Ovary (tissue), 9 donors: Measurements from ENCODE around the gene AUTS2. TPM values are rescaled to one million over a fixed set of nuclear protein-coding genes. Genes with fewer than 3 reads are reported as not detected.

Source experiments
- DNase-seq, 5 donors: peaks; one replicate each; pipeline ENCODE4 v3.0.0-alpha.2; 2019 to 2020
- H3K27ac ChIP-seq, 2 donors: fragments of 200-600 bp; one replicate each; pipeline versions ENCODE4 v1.5.1 to v1.8.0; 2019 to 2022
- H3K27me3 ChIP-seq: fragments of 200-600 bp; one replicate; pipeline ENCODE4 v1.8.0; 2022
- H3K36me3 ChIP-seq: fragments of 200-600 bp; sonication (generic); one replicate; pipeline ENCODE4 v1.5.1; 2019
- H3K4me1 ChIP-seq: one replicate; pipeline ENCODE4 v1.8.1; 2013; ENCODE audit warnings: mild to moderate bottlenecking, moderate library complexity; ENCODE audit not compliant: insufficient read depth
- H3K4me3 ChIP-seq: fragments of 200-600 bp; sonication (generic); one replicate; pipeline ENCODE4 v1.5.1; 2017
- H3K9me3 ChIP-seq, 2 donors: fragments of 200-600 bp in 1 of 2; sonication (generic) in 1 of 2; one replicate each; pipeline versions ENCODE4 v1.5.1 to v1.8.1; 2013 to 2019; ENCODE audit warnings: mild to moderate bottlenecking in 1 of 2, moderate library complexity in 1 of 2
- CTCF ChIP-seq, 3 donors: fragments of 450-650 bp in 2 of 3; fragments of 200-600 bp in 1 of 3; IDR thresholded peaks; one replicate each; pipeline versions ENCODE4 v1.5.1 to v1.8.0; 2016 to 2022; ENCODE audit warnings: antibody characterized with exemption in 3 of 3, mild to moderate bottlenecking in 1 of 3
- EP300 ChIP-seq: sonication (generic); formaldehyde crosslinking; IDR thresholded peaks from one replicate; pipeline ENCODE4 v1.6.1; 2017; ENCODE audit warnings: antibody characterized with exemption
- POLR2A ChIP-seq: fragments of 450-650 bp; IDR thresholded peaks from one replicate; pipeline ENCODE4 v1.6.1; 2017; ENCODE audit warnings: antibody characterized with exemption, mild to moderate bottlenecking, moderate library complexity
- WGBS, 3 donors: extraction: QIAGEN DNeasy Blood & Tissue Kit in 1 of 3; methylation state at CpG; one replicate each; pipeline versions ENCODE4 v1.1.5 to v1.1.7; 2013 to 2017; 5-methylcytosine and 5-hydroxymethylcytosine counted together
- intact Hi-C, 4 donors: fragments of 100-400 bp; cut with DNase I; formaldehyde crosslinking; loops; one replicate each; pipeline versions ENCODE4 v1.11.0 to v1.15.1; 2022 to 2023
- polyA plus RNA-seq, 2 donors: library from polyadenylated mRNA; stranded (reverse); fragments of 200-250 nt in 1 of 2; fragments of 350-450 nt in 1 of 2; fragmentation: Illumina TruSeq in 1 of 2; extraction: RNeasy Lipid Tissue Mini Kit (QIAGEN cat#74804) in 1 of 2; gene quantifications; one replicate each; pipeline ENCODE4 v1.2.3, GENCODE V29; 2013 to 2014
- total RNA-seq, 7 donors: library from RNA; depleted of rRNA in 2 of 7; stranded (reverse); fragments of >200 nt in 2 of 7; fragmentation: NEBNext Ultra II Directional in 3 of 7; extraction: Animal tissue kit (Norgen Biotek cat#: 25700) in 3 of 7; gene quantifications; one replicate each; pipeline versions ENCODE4 v1.1.0 to v1.2.4, GENCODE V29; 2016 to 2023
- donor health status: DM: no; HTN: no; CAD: no; lungs with moderate emphysema.
- donor health status: DM: no; HTN: no; CAD: no.
- donor health status: Bipolar disorder and iron deficiency.
- donor health status: DM: yes; HTN: yes; CAD: no.
- donor health status: DM: no; HTN: no; CAD: no.
- donor health status: DM: yes; HTN: yes; CAD: no.

The AUTS2 gene
- total and polyA plus RNA-seq, 9 donors = 18.3 to 60.9 (median 44.9) TPM

DNA sequence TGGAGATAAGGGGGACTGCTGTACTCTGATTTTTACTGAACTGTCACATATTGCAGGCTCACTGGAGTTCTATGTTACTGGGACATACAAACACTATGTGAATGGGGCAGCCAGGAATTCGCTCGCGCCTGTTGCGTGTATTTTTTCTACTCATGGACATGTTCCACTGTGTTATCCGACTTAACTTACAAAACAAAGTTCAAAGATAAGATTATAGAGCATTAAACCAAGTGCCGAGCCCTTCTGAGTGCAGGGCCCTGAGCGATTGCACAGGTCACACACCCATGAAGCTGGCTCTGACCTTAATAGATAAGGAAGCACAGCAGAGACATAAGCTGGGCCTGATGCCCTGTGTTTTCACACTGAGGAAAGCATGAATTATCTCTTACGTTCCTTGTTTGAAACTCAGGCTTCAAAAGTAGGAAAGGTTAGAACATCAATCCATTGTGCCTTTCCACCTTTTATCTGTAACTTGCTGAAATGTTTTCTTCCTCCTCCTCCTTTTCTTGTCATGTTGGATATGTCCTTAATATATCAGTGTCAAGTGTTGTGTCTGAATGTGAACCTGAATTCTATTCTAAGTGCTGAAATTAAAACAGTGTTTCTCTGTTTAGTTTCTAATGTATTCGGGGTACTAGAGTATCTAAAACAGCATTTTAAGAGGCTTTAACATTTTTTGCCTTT is 273.8 kb downstream of the AUTS2 start:
- Histone ChIP-seq H3K9me3 (no peaks in the 10 kb centered on the region), H3K27ac (peak overlapping the region in 1 of 2 donors; percentile 24), H3K4me3 (no peak overlapping the region), H3K27me3 (no peaks in the 10 kb centered on the region), H3K36me3 (no peaks in the 10 kb centered on the region), H3K4me1 (peaks cover 12% of the 10 kb centered on the region)
- DNase-seq = peak in 3 of 5 donors; percentile 13 to 32 (median 20)
- intact Hi-C loops = no loop called here
- WGBS, 3 donors = 12 to 35% (median 22%) methylated on average over 9 of the region's 9 CpGs
- TF ChIP-seq CTCF (IDR thresholded peaks at IDR 0.05) (no peak), POLR2A (no peak), EP300 (no peak)

DNA sequence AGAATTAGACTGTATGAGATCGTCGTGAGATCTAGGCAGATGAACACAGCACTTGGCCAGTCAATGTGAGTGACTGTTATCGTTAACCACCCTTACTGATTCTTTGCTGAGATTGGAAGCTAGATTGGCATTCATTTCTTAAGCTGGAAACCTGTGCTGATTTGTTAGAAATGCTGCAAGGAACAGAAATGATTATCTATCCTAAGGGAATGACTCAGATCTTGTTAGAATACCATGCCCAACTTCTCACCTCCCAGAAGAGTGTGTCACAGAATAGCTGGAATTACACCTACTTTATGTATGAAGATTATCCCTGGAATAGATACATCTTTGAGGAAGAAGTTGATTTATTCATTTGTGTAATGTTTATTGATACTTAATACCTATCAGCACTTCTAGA is 275.2 kb downstream of the AUTS2 start:
- Histone ChIP-seq H3K36me3 (no peaks in the 10 kb centered on the region), H3K27ac (no peak overlapping the region), H3K4me1 (peaks cover 12% of the 10 kb centered on the region), H3K4me3 (no peak overlapping the region), H3K27me3 (no peaks in the 10 kb centered on the region), H3K9me3 (no peaks in the 10 kb centered on the region)
- 95 to 98% (median 98%) methylated on average over 3 of the region's 3 CpGs for WGBS, 3 donors
- intact Hi-C loops = no loop called here
- TF ChIP-seq EP300 (no peak), CTCF (IDR thresholded peaks at IDR 0.05) (no peak), POLR2A (no peak)
- DNase-seq = no peak

DNA sequence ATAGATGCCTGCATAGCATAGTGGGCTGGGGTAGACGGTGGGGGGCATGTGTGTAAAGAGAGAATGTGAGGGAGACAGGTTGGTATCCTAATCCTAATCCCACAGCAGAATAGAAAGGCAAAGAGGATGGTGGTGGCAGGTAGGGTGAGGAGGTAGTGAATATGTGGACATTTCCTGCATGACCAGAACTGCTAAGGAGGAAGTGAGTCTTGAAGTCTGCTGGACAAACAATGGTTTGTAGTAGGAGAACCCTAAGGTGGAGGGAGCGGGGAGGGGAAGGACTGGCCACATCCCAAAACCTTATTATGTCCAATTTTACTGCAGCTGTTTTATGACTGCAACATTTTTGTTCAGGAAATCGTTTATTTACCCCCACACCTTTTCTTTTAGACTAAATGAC is 279.7 kb downstream of the AUTS2 start:
- Histone ChIP-seq H3K9me3 (no peaks in the 10 kb centered on the region), H3K27ac (no peak overlapping the region), H3K4me1 (peaks cover 1% of the 10 kb centered on the region), H3K27me3 (no peaks in the 10 kb centered on the region), H3K36me3 (no peaks in the 10 kb centered on the region), H3K4me3 (no peak overlapping the region)
- no peak for TF ChIP-seq POLR2A
- TF ChIP-seq CTCF (IDR thresholded peaks at IDR 0.05) = no peak
- TF ChIP-seq EP300 = no peak
- 59 to 71% (median 67%) methylated on average over 3 of the region's 3 CpGs for WGBS, 3 donors
- DNase-seq = no peak
- intact Hi-C loops = no loop called here

- Histone ChIP-seq H3K4me3 (no peak overlapping the region), H3K4me1 (no peaks in the 10 kb centered on the region), H3K27me3 (no peaks in the 10 kb centered on the region), H3K9me3 (no peaks in the 10 kb centered on the region), H3K27ac (no peak overlapping the region), H3K36me3 (no peaks in the 10 kb centered on the region)
- DNase-seq = no peak
- 71 to 80% (median 77%) methylated on average over 3 of the region's 3 CpGs for WGBS, 3 donors
- TF ChIP-seq POLR2A = no peak
- TF ChIP-seq EP300 = no peak
- TF ChIP-seq CTCF (IDR thresholded peaks at IDR 0.05) = no peak
- intact Hi-C loops = no loop called here
These were observed 280.3 kb downstream of the AUTS2 start for GRCh38 chr7:69878591-69878990.
